ENCODE results near the gene MUS81. TPM values are rescaled to one million over a fixed set of nuclear protein-coding genes. Genes with fewer than 3 reads are reported as not detected.
"Not testable (repeated sequence)": the region's sequence is repeated elsewhere in the genome, so short reads cannot be mapped to it uniquely, and the experiment has no call there.

MUS81 gene
- polyA plus RNA-seq, 6 donors from 2014 or later = 3.2 to 32.0 (median 22.8) TPM

- H3K27me3 Mint-ChIP-seq = no peaks in the 10 kb centered on the region
These were observed 28.1 kb downstream of the MUS81 start, which contains the start of gene FIBP for GRCh38 chr11:65888163-65888814. Gene FIBP, minus strand, starts transcription at chr11:65888471. Its CDS starts 53 bp downstream, at chr11:65888418.

DNA sequence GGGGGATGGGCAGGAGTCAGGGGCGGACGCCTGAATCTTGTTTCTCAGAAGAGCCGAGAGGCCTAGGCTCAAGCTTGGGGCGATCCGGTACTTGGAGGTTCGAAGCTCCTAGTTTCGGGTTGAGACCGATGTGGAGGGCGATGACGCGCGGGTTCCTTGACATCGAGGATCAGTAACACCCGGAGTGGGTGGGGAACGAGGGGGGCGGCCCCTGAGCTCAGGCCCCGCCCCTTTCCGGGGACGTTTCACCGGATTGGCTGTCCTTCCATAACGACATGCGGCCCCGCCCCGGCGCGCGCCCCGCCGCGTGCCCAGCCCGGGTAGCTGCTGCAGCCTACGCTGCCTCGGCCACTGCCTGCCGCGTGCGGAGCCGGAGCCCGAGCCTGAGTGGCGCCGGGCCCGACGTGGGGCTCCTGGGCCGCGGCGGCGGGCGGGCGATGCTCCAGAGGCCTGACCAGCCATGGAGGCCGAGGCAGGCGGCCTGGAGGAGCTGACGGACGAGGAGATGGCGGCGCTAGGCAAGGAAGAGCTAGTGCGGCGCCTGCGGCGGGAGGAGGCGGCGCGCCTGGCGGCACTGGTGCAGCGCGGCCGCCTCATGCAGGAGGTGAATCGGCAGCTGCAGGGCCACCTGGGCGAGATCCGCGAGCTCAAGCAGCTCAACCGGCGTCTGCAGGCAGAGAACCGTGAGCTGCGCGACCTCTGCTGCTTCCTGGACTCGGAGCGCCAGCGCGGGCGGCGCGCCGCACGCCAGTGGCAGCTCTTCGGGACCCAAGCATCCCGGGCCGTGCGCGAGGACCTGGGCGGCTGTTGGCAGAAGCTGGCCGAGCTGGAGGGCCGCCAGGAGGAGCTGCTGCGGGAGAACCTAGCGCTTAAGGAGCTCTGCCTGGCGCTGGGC, 30.3 kb downstream of the MUS81 start, which contains the start of gene CCDC85B:
Gene CCDC85B, plus strand, starts transcription at position 350 of the 895 bp plus-strand sequence. Its CDS starts 111 bp downstream, at position 461.
- no peaks in the 10 kb centered on the region for H3K36me3 Mint-ChIP-seq
- H3K4me3 Mint-ChIP-seq = peak within 1 kb of the TSS; percentile 90 to 98 (median 95)
- H3K27me3 Mint-ChIP-seq = no peaks in the 10 kb centered on the region
- H3K9me3 Mint-ChIP-seq = no peaks in the 10 kb centered on the region
- ATAC-seq (ENCODE audit: low read depth in 2 of 2) (peak; percentile 66 to 70), DNase-seq (peak; percentile 98)
- peaks cover 51 to 83% (median 76%) of the 10 kb centered on the region in 3 donors for H3K4me1 Mint-ChIP-seq
- peak within 1 kb of the TSS; percentile 96 to 100 (median 98) for H3K27ac Mint-ChIP-seq

More at GRCh38 chr11:65888163-65888814, 28.1 kb downstream of the MUS81 start, which contains the start of gene FIBP:
- ATAC-seq (ENCODE audit: low read depth in 2 of 2) (peak; percentile 47 to 53), DNase-seq (peak; percentile 89)
- Mint-ChIP-seq H3K9me3 (no peaks in the 10 kb centered on the region), H3K27ac (peak within 1 kb of the TSS; percentile 96 to 100 (median 98)), H3K4me3 (peak within 1 kb of the TSS; percentile 90 to 98 (median 95)), H3K36me3 (peaks cover 0 to 4% of the 10 kb centered on the region in 2 donors), H3K4me1 (peaks cover 56 to 80% (median 78%) of the 10 kb centered on the region in 3 donors)

DNA sequence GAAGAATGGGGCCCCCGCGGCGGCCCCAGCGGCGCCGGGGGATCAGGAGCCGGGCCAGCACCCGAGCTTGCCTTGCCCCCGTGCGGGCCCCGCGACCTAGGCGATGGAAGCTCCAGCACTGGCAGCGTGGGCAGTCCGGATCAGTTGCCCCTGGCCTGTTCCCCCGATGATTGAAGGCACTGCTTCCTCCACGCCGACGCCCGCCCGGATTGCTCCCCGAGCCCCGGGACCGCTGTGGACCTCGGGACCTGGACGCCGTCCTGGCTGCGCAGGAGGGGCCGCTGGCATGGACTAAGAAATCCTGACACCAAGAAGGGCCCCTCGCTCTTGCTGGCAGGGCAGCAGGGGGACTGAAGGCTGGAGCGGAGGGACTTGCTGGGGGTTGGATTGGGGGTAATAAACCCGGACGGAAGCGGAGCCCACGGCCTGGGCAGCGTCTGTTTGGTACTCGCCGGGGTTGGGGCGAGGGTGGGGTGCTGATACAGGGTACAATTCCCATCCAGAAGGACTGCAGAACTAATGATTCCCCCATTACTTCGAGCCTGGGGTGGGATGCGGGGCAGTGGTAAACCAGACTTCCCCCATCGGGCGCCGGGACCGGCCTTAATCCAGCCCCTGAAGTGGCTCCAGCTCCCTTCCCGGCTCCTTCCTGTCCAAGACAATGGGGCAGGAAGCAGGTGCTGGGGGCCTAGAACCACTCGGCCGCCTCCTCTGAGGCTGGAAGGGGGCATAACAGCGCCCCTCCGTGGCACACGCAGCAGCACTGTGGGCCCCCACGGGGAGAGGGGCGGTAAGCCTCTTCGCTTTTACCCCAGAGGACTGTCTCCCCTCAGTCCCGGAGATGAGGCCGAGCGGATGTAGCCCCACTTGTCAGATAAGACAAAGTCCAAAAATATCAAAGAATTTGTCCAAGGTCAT, 31.2 kb downstream of the MUS81 start:
- Mint-ChIP-seq H3K36me3 (no peaks in the 10 kb centered on the region), H3K27me3 (no peaks in the 10 kb centered on the region), H3K27ac (peak overlapping the region; percentile 47 to 96 (median 82)), H3K4me3 (peak overlapping the region; percentile 87 to 95 (median 92)), H3K4me1 (peaks cover 49 to 83% (median 72%) of the 10 kb centered on the region in 3 donors), H3K9me3 (no peaks in the 10 kb centered on the region)
- ATAC-seq (ENCODE audit: low read depth in 2 of 2) (no peak), DNase-seq (no peak)

DNA sequence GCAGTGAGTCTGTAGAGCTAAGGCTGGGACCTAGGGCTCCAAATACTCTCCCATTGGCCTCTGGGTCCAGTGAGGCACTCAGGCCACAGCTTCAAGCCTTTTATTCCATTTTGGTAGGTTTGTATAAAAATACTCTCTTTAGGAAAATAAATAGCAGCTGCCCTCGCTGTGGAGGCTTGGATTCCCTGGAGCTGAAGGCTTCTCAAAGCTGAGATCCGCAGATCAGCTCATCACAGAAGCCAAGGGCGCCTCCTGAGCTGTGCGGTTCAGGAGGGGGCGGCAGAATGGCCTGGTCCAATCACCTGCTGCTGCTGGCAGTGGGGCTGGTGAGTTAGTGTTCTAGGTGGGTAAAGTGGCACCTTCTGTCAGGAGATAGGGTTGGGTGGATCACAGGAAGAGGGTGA, 31.9 kb downstream of the MUS81 start:
- H3K27me3 Mint-ChIP-seq; ATAC-seq (ENCODE audit: low read depth in 2 of 2); H3K9me3 Mint-ChIP-seq; DNase-seq; H3K36me3 Mint-ChIP-seq: not testable (repeated sequence)
- H3K4me3 Mint-ChIP-seq = peak overlapping the region; percentile 87 to 95 (median 92)
- peaks cover 44 to 76% (median 65%) of the 10 kb centered on the region in 3 donors for H3K4me1 Mint-ChIP-seq
- peak overlapping the region; percentile 28 to 96 (median 78) for H3K27ac Mint-ChIP-seq

GRCh38 chr11:65892661-65893317, 32.6 kb downstream of the MUS81 start:
- H3K27me3 Mint-ChIP-seq = no peaks in the 10 kb centered on the region
- H3K4me1 Mint-ChIP-seq = peaks cover 39 to 70% (median 59%) of the 10 kb centered on the region in 3 donors
- H3K36me3 Mint-ChIP-seq = no peaks in the 10 kb centered on the region
- ATAC-seq (ENCODE audit: low read depth in 2 of 2) = no peak
- peak overlapping the region; percentile 80 to 96 (median 86) for H3K27ac Mint-ChIP-seq
- H3K4me3 Mint-ChIP-seq = peak overlapping the region; percentile 87 to 95 (median 92)
- DNase-seq = no peak
- H3K9me3 Mint-ChIP-seq = no peaks in the 10 kb centered on the region

DNA sequence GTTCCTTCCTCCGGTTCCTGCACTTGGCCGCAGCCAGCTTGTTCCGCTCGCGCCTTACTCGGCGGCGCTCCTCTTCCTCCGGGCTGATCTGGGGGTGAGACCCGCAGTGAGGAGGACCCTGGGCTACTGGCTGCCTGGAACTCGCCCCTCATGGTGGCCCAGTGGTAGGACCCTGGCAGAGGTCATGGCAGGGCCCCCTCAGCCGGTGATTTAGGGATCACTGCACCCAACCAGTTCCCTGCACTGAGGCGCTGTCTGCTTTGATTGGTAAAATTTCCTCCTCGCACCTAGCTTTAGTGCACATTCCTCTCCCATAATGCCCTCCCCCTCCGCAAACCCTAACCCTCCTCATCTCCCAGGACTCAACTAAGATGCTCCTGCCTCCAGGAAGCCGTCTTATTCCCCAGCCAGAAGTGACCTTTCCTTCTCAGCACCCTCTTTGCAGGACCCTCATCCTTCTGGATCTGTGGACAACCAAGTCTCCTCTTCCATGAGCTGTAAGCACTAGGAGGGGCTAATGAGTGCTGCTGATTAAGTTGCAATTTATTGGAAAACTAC, 33.9 kb downstream of the MUS81 start:
- no peak for ATAC-seq (ENCODE audit: low read depth in 2 of 2)
- H3K36me3 Mint-ChIP-seq = no peaks in the 10 kb centered on the region
- peak overlapping the region in 5 of 6 donors; percentile 74 to 94 (median 83) for H3K27ac Mint-ChIP-seq
- no peaks in the 10 kb centered on the region for H3K9me3 Mint-ChIP-seq
- H3K4me3 Mint-ChIP-seq = peak overlapping the region; percentile 76 to 95 (median 90)
- peaks cover 0 to 6% (median 5%) of the 10 kb centered on the region in 3 donors for H3K27me3 Mint-ChIP-seq
- DNase-seq = no peak
- H3K4me1 Mint-ChIP-seq = peaks cover 32 to 57% (median 53%) of the 10 kb centered on the region in 3 donors

GRCh38 chr11:65895482-65895981, 35.3 kb downstream of the MUS81 start:
- H3K36me3 Mint-ChIP-seq = no peaks in the 10 kb centered on the region
- H3K9me3 Mint-ChIP-seq = no peaks in the 10 kb centered on the region
- peaks cover 0 to 6% (median 6%) of the 10 kb centered on the region in 3 donors for H3K27me3 Mint-ChIP-seq
- H3K4me1 Mint-ChIP-seq = peaks cover 20 to 44% (median 42%) of the 10 kb centered on the region in 3 donors
- DNase-seq (no peak), ATAC-seq (ENCODE audit: low read depth in 2 of 2) (no peak)
- H3K27ac Mint-ChIP-seq = peak overlapping the region in 3 of 6 donors; percentile 44 to 86 (median 46)
- H3K4me3 Mint-ChIP-seq = peak overlapping the region in 5 of 8 donors; percentile 48 to 71 (median 53)

GRCh38 chr11:65896034-65896999, 36.1 kb downstream of the MUS81 start:
- H3K27me3 Mint-ChIP-seq = peaks cover 0 to 8% (median 6%) of the 10 kb centered on the region in 3 donors
- no peaks in the 10 kb centered on the region for H3K9me3 Mint-ChIP-seq
- DNase-seq (no peak), ATAC-seq (ENCODE audit: low read depth in 2 of 2) (no peak)
- peak overlapping the region in 4 of 8 donors; percentile 25 to 71 (median 36) for H3K4me3 Mint-ChIP-seq
- H3K36me3 Mint-ChIP-seq = no peaks in the 10 kb centered on the region
- peaks cover 20 to 50% (median 41%) of the 10 kb centered on the region in 3 donors for H3K4me1 Mint-ChIP-seq
- H3K27ac Mint-ChIP-seq = peak overlapping the region in 3 of 6 donors; percentile 21 to 81 (median 46)

- H3K4me3 Mint-ChIP-seq = peak overlapping the region in 1 of 8 donors; percentile 71
- no peaks in the 10 kb centered on the region for H3K9me3 Mint-ChIP-seq
- ATAC-seq (ENCODE audit: low read depth in 2 of 2) (no peak), DNase-seq (no peak)
- H3K4me1 Mint-ChIP-seq = peaks cover 17 to 43% (median 34%) of the 10 kb centered on the region in 3 donors
- no peaks in the 10 kb centered on the region for H3K36me3 Mint-ChIP-seq
- peak overlapping the region in 3 of 6 donors; percentile 21 to 62 (median 26) for H3K27ac Mint-ChIP-seq
- peaks cover 0 to 9% (median 9%) of the 10 kb centered on the region in 3 donors for H3K27me3 Mint-ChIP-seq
These were observed 36.8 kb downstream of the MUS81 start for GRCh38 chr11:65897020-65897471.

GRCh38 chr11:65898656-65899355, 38.6 kb downstream of the MUS81 start:
- peak overlapping the region; percentile 83 to 98 (median 88) for H3K27ac Mint-ChIP-seq
- H3K9me3 Mint-ChIP-seq = no peaks in the 10 kb centered on the region
- peaks cover 9 to 26% (median 16%) of the 10 kb centered on the region in 3 donors for H3K4me1 Mint-ChIP-seq
- peak overlapping the region; percentile 71 to 88 (median 80) for H3K4me3 Mint-ChIP-seq
- no peak for DNase-seq
- H3K36me3 Mint-ChIP-seq = no peaks in the 10 kb centered on the region
- peaks cover 0 to 20% (median 11%) of the 10 kb centered on the region in 3 donors for H3K27me3 Mint-ChIP-seq
- ATAC-seq (ENCODE audit: low read depth in 2 of 2) = no peak

Data from naive B cell (primary cell).